Measurements from ENCODE around the gene CHCHD1.

The CHCHD1 gene

GRCh38 chr10:73769396-73769795 lies 12.5 kb upstream of the CHCHD1 start:
- Histone ChIP-seq H3K27ac (ENCODE audit: low read depth, low read length, severe bottlenecking) (no peak overlapping the region), H3K36me3 (ENCODE audit: control insufficient read depth, insufficient read depth, low read length) (peaks cover 85% of the 10 kb centered on the region), H3K4me3 (ENCODE audit: extremely low read depth, insufficient read depth, low read length, poor library complexity, severe bottlenecking) (no peak overlapping the region), H3K9me3 (ENCODE audit: control insufficient read depth, low read length) (no peaks in the 10 kb centered on the region), H3K4me1 (ENCODE audit: control insufficient read depth, insufficient read depth, low read length, poor library complexity, severe bottlenecking) (peaks cover 13% of the 10 kb centered on the region)
- WGBS, 2 experiments (ENCODE audit: insufficient coverage in 2 of 2) = 98 to 100% methylated on average over 5 of the region's 5 CpGs

GRCh38 chr10:73771722-73772280 lies 10.0 kb upstream of the CHCHD1 start:
- Histone ChIP-seq H3K9me3 (ENCODE audit: control insufficient read depth, low read length) (no peaks in the 10 kb centered on the region), H3K36me3 (ENCODE audit: control insufficient read depth, insufficient read depth, low read length) (peaks cover 83% of the 10 kb centered on the region), H3K27ac (ENCODE audit: low read depth, low read length, severe bottlenecking) (peak overlapping the region; percentile 86), H3K4me1 (ENCODE audit: control insufficient read depth, insufficient read depth, low read length, poor library complexity, severe bottlenecking) (peaks cover 16% of the 10 kb centered on the region), H3K4me3 (ENCODE audit: extremely low read depth, insufficient read depth, low read length, poor library complexity, severe bottlenecking) (peak overlapping the region; percentile 67)
- 16 to 24% methylated on average over 6 to 16 of the region's 17 CpGs for WGBS, 2 experiments (ENCODE audit: insufficient coverage in 2 of 2)

- Histone ChIP-seq H3K9me3 (ENCODE audit: control insufficient read depth, low read length) (no peaks in the 10 kb centered on the region), H3K4me3 (ENCODE audit: extremely low read depth, insufficient read depth, low read length, poor library complexity, severe bottlenecking) (peak overlapping the region; percentile 67), H3K4me1 (ENCODE audit: control insufficient read depth, insufficient read depth, low read length, poor library complexity, severe bottlenecking) (peaks cover 14% of the 10 kb centered on the region), H3K36me3 (ENCODE audit: control insufficient read depth, insufficient read depth, low read length) (peaks cover 83% of the 10 kb centered on the region), H3K27ac (ENCODE audit: low read depth, low read length, severe bottlenecking) (peak overlapping the region; percentile 86)
- 0% methylated on average over 49 to 92 of the region's 101 CpGs for WGBS, 2 experiments (ENCODE audit: insufficient coverage in 2 of 2)
These were observed 9.3 kb upstream of the CHCHD1 start for GRCh38 chr10:73772281-73773151.

- WGBS, 2 experiments (ENCODE audit: insufficient coverage in 2 of 2) = 22 to 23% methylated on average over 25 to 29 of the region's 29 CpGs
- Histone ChIP-seq H3K9me3 (ENCODE audit: control insufficient read depth, low read length) (no peaks in the 10 kb centered on the region), H3K4me1 (ENCODE audit: control insufficient read depth, insufficient read depth, low read length, poor library complexity, severe bottlenecking) (peaks cover 14% of the 10 kb centered on the region), H3K4me3 (ENCODE audit: extremely low read depth, insufficient read depth, low read length, poor library complexity, severe bottlenecking) (peak overlapping the region; percentile 67), H3K27ac (ENCODE audit: low read depth, low read length, severe bottlenecking) (peak overlapping the region; percentile 86), H3K36me3 (ENCODE audit: control insufficient read depth, insufficient read depth, low read length) (peaks cover 83% of the 10 kb centered on the region)
These were observed 8.5 kb upstream of the CHCHD1 start for GRCh38 chr10:73773152-73773879.

GRCh38 chr10:73774637-73775036 lies 7.2 kb upstream of the CHCHD1 start:
- H3K9me3 ChIP-seq (ENCODE audit: control insufficient read depth, low read length) = no peaks in the 10 kb centered on the region
- 67 to 89% methylated on average over 1 of the region's 5 CpGs for WGBS, 2 experiments (ENCODE audit: insufficient coverage in 2 of 2)
- H3K4me3 ChIP-seq (ENCODE audit: extremely low read depth, insufficient read depth, low read length, poor library complexity, severe bottlenecking) = peak overlapping the region; percentile 67
- peaks cover 83% of the 10 kb centered on the region for H3K36me3 ChIP-seq (ENCODE audit: control insufficient read depth, insufficient read depth, low read length)
- H3K4me1 ChIP-seq (ENCODE audit: control insufficient read depth, insufficient read depth, low read length, poor library complexity, severe bottlenecking) = peaks cover 14% of the 10 kb centered on the region
- no peak overlapping the region for H3K27ac ChIP-seq (ENCODE audit: low read depth, low read length, severe bottlenecking)

- peaks cover 76% of the 10 kb centered on the region for H3K36me3 ChIP-seq (ENCODE audit: control insufficient read depth, insufficient read depth, low read length)
- H3K4me3 ChIP-seq (ENCODE audit: extremely low read depth, insufficient read depth, low read length, poor library complexity, severe bottlenecking) = no peak overlapping the region
- H3K4me1 ChIP-seq (ENCODE audit: control insufficient read depth, insufficient read depth, low read length, poor library complexity, severe bottlenecking) = peaks cover 25% of the 10 kb centered on the region
- H3K9me3 ChIP-seq (ENCODE audit: control insufficient read depth, low read length) = no peaks in the 10 kb centered on the region
- no peak overlapping the region for H3K27ac ChIP-seq (ENCODE audit: low read depth, low read length, severe bottlenecking)
- WGBS, 2 experiments (ENCODE audit: insufficient coverage in 2 of 2) = 100% methylated on average over 2 to 3 of the region's 5 CpGs
These were observed 2.8 kb upstream of the CHCHD1 start for GRCh38 chr10:73779018-73779417.

- WGBS, 2 experiments (ENCODE audit: insufficient coverage in 2 of 2) = 86 to 100% methylated on average over 1 to 2 of the region's 3 CpGs
- peaks cover 22% of the 10 kb centered on the region for H3K4me1 ChIP-seq (ENCODE audit: control insufficient read depth, insufficient read depth, low read length, poor library complexity, severe bottlenecking)
- H3K27ac ChIP-seq (ENCODE audit: low read depth, low read length, severe bottlenecking) = no peak overlapping the region
- H3K9me3 ChIP-seq (ENCODE audit: control insufficient read depth, low read length) = no peaks in the 10 kb centered on the region
- H3K4me3 ChIP-seq (ENCODE audit: extremely low read depth, insufficient read depth, low read length, poor library complexity, severe bottlenecking) = no peak overlapping the region
- peaks cover 69% of the 10 kb centered on the region for H3K36me3 ChIP-seq (ENCODE audit: control insufficient read depth, insufficient read depth, low read length)
These were observed 2.2 kb upstream of the CHCHD1 start for GRCh38 chr10:73779539-73780197.

- no peaks in the 10 kb centered on the region for H3K9me3 ChIP-seq (ENCODE audit: control insufficient read depth, low read length)
- H3K4me3 ChIP-seq (ENCODE audit: extremely low read depth, insufficient read depth, low read length, poor library complexity, severe bottlenecking) = peak overlapping the region; percentile 91
- peaks cover 17% of the 10 kb centered on the region for H3K4me1 ChIP-seq (ENCODE audit: control insufficient read depth, insufficient read depth, low read length, poor library complexity, severe bottlenecking)
- WGBS, 2 experiments (ENCODE audit: insufficient coverage in 2 of 2) = 100% methylated on average over 1 to 3 of the region's 5 CpGs
- H3K27ac ChIP-seq (ENCODE audit: low read depth, low read length, severe bottlenecking) = no peak overlapping the region
- H3K36me3 ChIP-seq (ENCODE audit: control insufficient read depth, insufficient read depth, low read length) = peaks cover 63% of the 10 kb centered on the region
These were observed 1.5 kb upstream of the CHCHD1 start for GRCh38 chr10:73780301-73780700.

- Histone ChIP-seq H3K36me3 (ENCODE audit: control insufficient read depth, insufficient read depth, low read length) (peaks cover 57% of the 10 kb centered on the region), H3K27ac (ENCODE audit: low read depth, low read length, severe bottlenecking) (peak overlapping the region; percentile 86), H3K4me1 (ENCODE audit: control insufficient read depth, insufficient read depth, low read length, poor library complexity, severe bottlenecking) (peaks cover 17% of the 10 kb centered on the region), H3K4me3 (ENCODE audit: extremely low read depth, insufficient read depth, low read length, poor library complexity, severe bottlenecking) (peak overlapping the region; percentile 91), H3K9me3 (ENCODE audit: control insufficient read depth, low read length) (no peaks in the 10 kb centered on the region)
- WGBS, 2 experiments (ENCODE audit: insufficient coverage in 2 of 2) = 53 to 55% methylated on average over 10 to 11 of the region's 11 CpGs
These were observed 882 bp upstream of the CHCHD1 start for GRCh38 chr10:73780966-73781365.

- WGBS, 2 experiments (ENCODE audit: insufficient coverage in 2 of 2) = 0% methylated on average over 10 of the region's 14 CpGs
- Histone ChIP-seq H3K27ac (ENCODE audit: low read depth, low read length, severe bottlenecking) (peak overlapping the region; percentile 86), H3K4me1 (ENCODE audit: control insufficient read depth, insufficient read depth, low read length, poor library complexity, severe bottlenecking) (peaks cover 17% of the 10 kb centered on the region), H3K36me3 (ENCODE audit: control insufficient read depth, insufficient read depth, low read length) (peaks cover 53% of the 10 kb centered on the region), H3K9me3 (ENCODE audit: control insufficient read depth, low read length) (no peaks in the 10 kb centered on the region), H3K4me3 (ENCODE audit: extremely low read depth, insufficient read depth, low read length, poor library complexity, severe bottlenecking) (peak overlapping the region; percentile 91)
These were observed 335 bp upstream of the CHCHD1 start for GRCh38 chr10:73781548-73781878.
